GM23338 (cell line): ENCODE data around the gene ESR2. TPM values are rescaled to one million over a fixed set of nuclear protein-coding genes. Genes with fewer than 3 reads are reported as not detected.

ENCODE experiments used
- ATAC-seq: fragments of 200-7000 bp; cut with Tn5 transposase; 3 replicates; pipeline ENCODE4 v1.9.1; 2020
- DNase-seq: peaks from one replicate; pipeline ENCODE4 v3.0.0-alpha.2; 2015; ENCODE audit warnings: low spot score
- H2AFZ ChIP-seq: fragments of 200-600 bp; sonication (generic); 2 replicates; pipeline ENCODE4 v1.8.0; 2016; ENCODE audit warnings: antibody characterized with exemption, mild to moderate bottlenecking, moderate library complexity
- H3F3A ChIP-seq: fragments of 200-600 bp; sonication (generic); replicated peaks from 2 replicates; pipeline ENCODE4 v1.8.0; 2017; ENCODE audit warnings: antibody characterized with exemption, mixed run types, low read depth
- H3K27ac ChIP-seq: fragments of 200-600 bp; sonication (generic); 2 replicates; pipeline ENCODE4 v1.6.1; 2016; ENCODE audit warnings: low read depth
- H3K27me3 ChIP-seq: fragments of 200-600 bp; sonication (generic); 2 replicates; pipeline ENCODE4 v1.8.0; 2016; ENCODE audit warnings: mild to moderate bottlenecking, mixed run types, moderate library complexity; ENCODE audit not compliant: insufficient read depth
- H3K36me3 ChIP-seq: fragments of 200-600 bp; sonication (generic); 2 replicates; pipeline ENCODE4 v1.8.0; 2016; ENCODE audit warnings: mild to moderate bottlenecking; ENCODE audit not compliant: insufficient read depth
- H3K4me1 ChIP-seq: fragments of 200-600 bp; sonication (generic); 2 replicates; pipeline ENCODE4 v1.8.0; 2016; ENCODE audit warnings: mild to moderate bottlenecking, moderate library complexity; ENCODE audit not compliant: insufficient read depth
- H3K4me2 ChIP-seq: fragments of 200-600 bp; sonication (generic); 2 replicates; pipeline ENCODE4 v1.7.1; 2017; ENCODE audit warnings: mixed run types
- H3K4me3 ChIP-seq: fragments of 200-600 bp; sonication (generic); 2 replicates; pipeline ENCODE4 v1.6.1; 2016; ENCODE audit warnings: mixed run types
- H3K79me2 ChIP-seq: fragments of 200-600 bp; sonication (generic); replicated peaks from 2 replicates; pipeline ENCODE4 v1.8.0; 2017; ENCODE audit warnings: mild to moderate bottlenecking; ENCODE audit not compliant: insufficient read depth
- H3K9me2 ChIP-seq: fragments of 200-600 bp; sonication (generic); 2 replicates; pipeline ENCODE4 v1.8.0; 2017; ENCODE audit not compliant: insufficient read depth
- H4K20me1 ChIP-seq: fragments of 200-600 bp; sonication (generic); replicated peaks from 2 replicates; pipeline ENCODE4 v1.8.0; 2017; ENCODE audit warnings: mild to moderate bottlenecking; ENCODE audit not compliant: insufficient read depth
- H3K27ac Mint-ChIP-seq: 2 replicates; pipeline ENCODE4 v1.8.0; 2020; ENCODE audit warnings: inconsistent platforms, mild to moderate bottlenecking, moderate library complexity, mixed read lengths
- H3K27me3 Mint-ChIP-seq: 3 replicates; pipeline ENCODE4 v1.8.0; 2022; ENCODE audit warnings: low read depth, mild to moderate bottlenecking, moderate library complexity, mixed read lengths, inconsistent platforms; ENCODE audit not compliant: insufficient read depth, poor library complexity
- H3K36me3 Mint-ChIP-seq: 3 replicates; pipeline ENCODE4 v1.8.0; 2021; ENCODE audit warnings: low read depth, mild to moderate bottlenecking, inconsistent platforms, moderate library complexity, mixed read lengths
- H3K4me1 Mint-ChIP-seq: 3 replicates; pipeline ENCODE4 v1.8.0; 2020; ENCODE audit warnings: mild to moderate bottlenecking, inconsistent platforms, mixed read lengths
- H3K4me3 Mint-ChIP-seq: 3 replicates; pipeline ENCODE4 v1.8.0; 2021; ENCODE audit warnings: moderate library complexity, mild to moderate bottlenecking, inconsistent platforms, mixed read lengths
- H3K9me3 Mint-ChIP-seq: 3 replicates; pipeline ENCODE4 v1.8.0; 2020; ENCODE audit warnings: moderate library complexity, mild to moderate bottlenecking, inconsistent platforms, mixed read lengths
- CREB1 ChIP-seq: fragments of 250-450 bp; sonication (Bioruptor Pico); IDR thresholded peaks from 2 replicates; pipeline ENCODE4 v1.5.0; 2020; ENCODE audit warnings: low read depth, mild to moderate bottlenecking, moderate library complexity
- EZH2 ChIP-seq: fragments of 200-600 bp; sonication (generic); IDR thresholded peaks from one replicate; pipeline ENCODE4 v1.8.0; 2017; ENCODE audit warnings: antibody characterized with exemption, mild to moderate bottlenecking, low read depth; ENCODE audit not compliant: unreplicated experiment
- EZH2phosphoT487 ChIP-seq: fragments of 200-600 bp; sonication (generic); IDR thresholded peaks from one replicate; pipeline ENCODE4 v1.8.1; 2018; ENCODE audit warnings: antibody characterized with exemption; ENCODE audit not compliant: unreplicated experiment
- JUNB ChIP-seq: IDR thresholded peaks from one replicate; pipeline ENCODE4 v1.6.1; 2016; ENCODE audit warnings: antibody characterized with exemption; ENCODE audit not compliant: unreplicated experiment
- NANOG ChIP-seq: IDR thresholded peaks from 2 replicates; pipeline ENCODE4 v1.6.1; 2016; ENCODE audit warnings: antibody characterized with exemption, borderline replicate concordance
- POLR2AphosphoS5 ChIP-seq: IDR thresholded peaks from 2 replicates; pipeline ENCODE4 v1.6.1; 2016; ENCODE audit warnings: antibody characterized with exemption, low read depth
- STAT1 ChIP-seq: IDR thresholded peaks from one replicate; pipeline ENCODE4 v1.6.1; 2016; ENCODE audit warnings: antibody characterized with exemption; ENCODE audit not compliant: unreplicated experiment
- ZNF114 ChIP-seq: fragments of 250-450 bp; sonication (Bioruptor Pico); IDR thresholded peaks from 2 replicates; pipeline ENCODE4 v1.5.0; 2020; ENCODE audit warnings: mild to moderate bottlenecking, moderate library complexity
- ZNF331 ChIP-seq: fragments of 250-450 bp; sonication (Bioruptor Pico); IDR thresholded peaks from 2 replicates; pipeline ENCODE4 v1.5.0; 2020; ENCODE audit warnings: low read depth, mild to moderate bottlenecking, moderate library complexity
- ZNF462 ChIP-seq: fragments of 250-450 bp; sonication (Bioruptor Pico); IDR thresholded peaks from 2 replicates; pipeline ENCODE4 v1.5.0; 2020; ENCODE audit warnings: mild to moderate bottlenecking, moderate library complexity
- polyA plus RNA-seq: library from polyadenylated mRNA; unstranded; fragments of >200 nt; fragmentation: Nextera tagmentation; extraction: Ambion mirVana; gene quantifications from 2 replicates; pipeline ENCODE4 v1.2.1, GENCODE V29; 2016
- total RNA-seq: library from RNA; depleted of rRNA; stranded (reverse); fragments of >200 nt; shearing (Covaris generic); gene quantifications from 2 replicates; pipeline ENCODE4 v1.2.3, GENCODE V29; 2014
- TF ChIP-seq, protein P1 (sequence below): IDR thresholded peaks from one replicate; pipeline ENCODE4 v1.6.1; 2018; ENCODE audit warnings: antibody characterized with exemption; ENCODE audit not compliant: unreplicated experiment
- TF ChIP-seq, protein P2 (sequence below), 2 experiments: fragments of 200-600 bp in 1 of 2; sonication (generic) in 1 of 2; conservative IDR thresholded peaks; 2 replicates each; pipeline versions ENCODE4 v1.5.1 to v1.6.1; 2016 to 2017; ENCODE audit warnings: antibody characterized with exemption in 2 of 2, low read depth in 2 of 2, mild to moderate bottlenecking in 2 of 2, moderate library complexity in 1 of 2
- TF ChIP-seq, protein P3 (sequence below): IDR thresholded peaks from 2 replicates; pipeline ENCODE4 v1.6.1; 2016; ENCODE audit warnings: antibody characterized with exemption

The ESR2 gene
- total and polyA plus RNA-seq, 2 experiments from 2014 or later = 0.58 to 0.59 TPM

DNA sequence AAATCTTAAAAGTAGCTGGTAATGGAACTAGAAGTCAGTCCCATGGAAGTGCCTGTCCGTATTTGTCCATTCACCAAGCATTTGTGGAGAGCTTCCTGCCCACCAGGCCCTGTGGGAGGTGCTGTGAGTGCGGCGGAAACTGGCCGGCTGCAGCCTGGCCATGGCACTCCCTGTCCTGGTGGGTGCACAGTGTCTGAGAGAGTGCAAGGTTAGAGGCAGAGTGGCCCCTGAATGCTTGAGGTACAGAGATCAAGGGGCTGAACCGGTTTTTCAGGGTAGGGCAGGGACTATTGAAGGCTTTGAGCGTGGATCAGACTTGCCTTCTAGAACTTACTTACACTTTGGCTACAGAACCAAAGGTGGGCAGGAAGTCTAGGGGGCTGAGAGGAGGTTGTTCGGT is 92.9 kb downstream of the ESR2 start:
- ATAC-seq (no peak), DNase-seq (no peak)
- Mint-ChIP-seq H3K9me3 (no peaks in the 10 kb centered on the region; the same call in 2 of the 3 replicates), H3K4me1 (peaks cover 53% of the 10 kb centered on the region), H3K27ac (no peak overlapping the region), H3K36me3 (no peaks in the 10 kb centered on the region), H3K27me3 (peaks cover 7% of the 10 kb centered on the region), H3K4me3 (no peak overlapping the region)
- Histone ChIP-seq H3K4me1 (peaks cover 35% of the 10 kb centered on the region), H2AFZ (no peak overlapping the region), H3K4me2 (no peak overlapping the region), H4K20me1 (peaks cover 3% of the 10 kb centered on the region), H3K27ac (no peak overlapping the region), H3F3A (no peaks in the 10 kb centered on the region), H3K4me3 (no peak overlapping the region), H3K27me3 (no peaks in the 10 kb centered on the region), H3K36me3 (no peaks in the 10 kb centered on the region), H3K79me2 (peaks cover 33% of the 10 kb centered on the region), H3K9me2 (no peaks in the 10 kb centered on the region)
- TF ChIP-seq ZNF331 (CRISPR knock-in tag) (no peak), ZNF114 (CRISPR knock-in tag) (no peak), STAT1 (no peak), EZH2 (no peak), CREB1 (CRISPR knock-in tag) (no peak), NANOG (no peak), ZNF462 (no peak), POLR2AphosphoS5 (no peak), JUNB (no peak), EZH2phosphoT487 (no peak)
- TF ChIP-seq, protein P1, sequence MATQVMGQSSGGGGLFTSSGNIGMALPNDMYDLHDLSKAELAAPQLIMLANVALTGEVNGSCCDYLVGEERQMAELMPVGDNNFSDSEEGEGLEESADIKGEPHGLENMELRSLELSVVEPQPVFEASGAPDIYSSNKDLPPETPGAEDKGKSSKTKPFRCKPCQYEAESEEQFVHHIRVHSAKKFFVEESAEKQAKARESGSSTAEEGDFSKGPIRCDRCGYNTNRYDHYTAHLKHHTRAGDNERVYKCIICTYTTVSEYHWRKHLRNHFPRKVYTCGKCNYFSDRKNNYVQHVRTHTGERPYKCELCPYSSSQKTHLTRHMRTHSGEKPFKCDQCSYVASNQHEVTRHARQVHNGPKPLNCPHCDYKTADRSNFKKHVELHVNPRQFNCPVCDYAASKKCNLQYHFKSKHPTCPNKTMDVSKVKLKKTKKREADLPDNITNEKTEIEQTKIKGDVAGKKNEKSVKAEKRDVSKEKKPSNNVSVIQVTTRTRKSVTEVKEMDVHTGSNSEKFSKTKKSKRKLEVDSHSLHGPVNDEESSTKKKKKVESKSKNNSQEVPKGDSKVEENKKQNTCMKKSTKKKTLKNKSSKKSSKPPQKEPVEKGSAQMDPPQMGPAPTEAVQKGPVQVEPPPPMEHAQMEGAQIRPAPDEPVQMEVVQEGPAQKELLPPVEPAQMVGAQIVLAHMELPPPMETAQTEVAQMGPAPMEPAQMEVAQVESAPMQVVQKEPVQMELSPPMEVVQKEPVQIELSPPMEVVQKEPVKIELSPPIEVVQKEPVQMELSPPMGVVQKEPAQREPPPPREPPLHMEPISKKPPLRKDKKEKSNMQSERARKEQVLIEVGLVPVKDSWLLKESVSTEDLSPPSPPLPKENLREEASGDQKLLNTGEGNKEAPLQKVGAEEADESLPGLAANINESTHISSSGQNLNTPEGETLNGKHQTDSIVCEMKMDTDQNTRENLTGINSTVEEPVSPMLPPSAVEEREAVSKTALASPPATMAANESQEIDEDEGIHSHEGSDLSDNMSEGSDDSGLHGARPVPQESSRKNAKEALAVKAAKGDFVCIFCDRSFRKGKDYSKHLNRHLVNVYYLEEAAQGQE = no peak
- TF ChIP-seq, protein P2, sequence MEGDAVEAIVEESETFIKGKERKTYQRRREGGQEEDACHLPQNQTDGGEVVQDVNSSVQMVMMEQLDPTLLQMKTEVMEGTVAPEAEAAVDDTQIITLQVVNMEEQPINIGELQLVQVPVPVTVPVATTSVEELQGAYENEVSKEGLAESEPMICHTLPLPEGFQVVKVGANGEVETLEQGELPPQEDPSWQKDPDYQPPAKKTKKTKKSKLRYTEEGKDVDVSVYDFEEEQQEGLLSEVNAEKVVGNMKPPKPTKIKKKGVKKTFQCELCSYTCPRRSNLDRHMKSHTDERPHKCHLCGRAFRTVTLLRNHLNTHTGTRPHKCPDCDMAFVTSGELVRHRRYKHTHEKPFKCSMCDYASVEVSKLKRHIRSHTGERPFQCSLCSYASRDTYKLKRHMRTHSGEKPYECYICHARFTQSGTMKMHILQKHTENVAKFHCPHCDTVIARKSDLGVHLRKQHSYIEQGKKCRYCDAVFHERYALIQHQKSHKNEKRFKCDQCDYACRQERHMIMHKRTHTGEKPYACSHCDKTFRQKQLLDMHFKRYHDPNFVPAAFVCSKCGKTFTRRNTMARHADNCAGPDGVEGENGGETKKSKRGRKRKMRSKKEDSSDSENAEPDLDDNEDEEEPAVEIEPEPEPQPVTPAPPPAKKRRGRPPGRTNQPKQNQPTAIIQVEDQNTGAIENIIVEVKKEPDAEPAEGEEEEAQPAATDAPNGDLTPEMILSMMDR (conservative IDR thresholded peaks at IDR 0.05; ENCODE audit: low read depth in 2 of 2) = no peak
- TF ChIP-seq, protein P3, sequence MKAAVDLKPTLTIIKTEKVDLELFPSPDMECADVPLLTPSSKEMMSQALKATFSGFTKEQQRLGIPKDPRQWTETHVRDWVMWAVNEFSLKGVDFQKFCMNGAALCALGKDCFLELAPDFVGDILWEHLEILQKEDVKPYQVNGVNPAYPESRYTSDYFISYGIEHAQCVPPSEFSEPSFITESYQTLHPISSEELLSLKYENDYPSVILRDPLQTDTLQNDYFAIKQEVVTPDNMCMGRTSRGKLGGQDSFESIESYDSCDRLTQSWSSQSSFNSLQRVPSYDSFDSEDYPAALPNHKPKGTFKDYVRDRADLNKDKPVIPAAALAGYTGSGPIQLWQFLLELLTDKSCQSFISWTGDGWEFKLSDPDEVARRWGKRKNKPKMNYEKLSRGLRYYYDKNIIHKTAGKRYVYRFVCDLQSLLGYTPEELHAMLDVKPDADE = no peak
